IPS DF 6.9 (cell line): Measurements from ENCODE around the gene TTYH2.

ENCODE experiments used
- DNase-seq: peaks from one replicate; pipeline ENCODE4 v3.0.0-alpha.2; 2013; ENCODE audit warnings: low read depth, low spot score
- H3K27ac ChIP-seq: one replicate; pipeline ENCODE4 v1.5.1; 2013; ENCODE audit warnings: low read length, control low read depth
- H3K27me3 ChIP-seq: 2 replicates; pipeline ENCODE4 v1.6.1; 2013; ENCODE audit warnings: mild to moderate bottlenecking, low read length; ENCODE audit not compliant: control insufficient read depth, insufficient read depth
- H3K36me3 ChIP-seq: 2 replicates; pipeline ENCODE4 v1.6.1; 2013; ENCODE audit warnings: low read length; ENCODE audit not compliant: control insufficient read depth, insufficient read depth
- H3K4me1 ChIP-seq: 2 replicates; pipeline ENCODE4 v1.6.1; 2013; ENCODE audit warnings: low read length; ENCODE audit not compliant: control insufficient read depth, insufficient read depth
- H3K4me3 ChIP-seq: 2 replicates; pipeline ENCODE4 v1.5.1; 2013; ENCODE audit warnings: mild to moderate bottlenecking, low read length
- H3K9me3 ChIP-seq: 2 replicates; pipeline ENCODE4 v1.6.1; 2013; ENCODE audit warnings: low read length, inconsistent platforms; ENCODE audit not compliant: control insufficient read depth, insufficient read depth
- WGBS: extraction: QIAGEN DNeasy Blood & Tissue Kit; methylation state at CpG from one replicate; pipeline ENCODE4 v1.1.7; 2013; ENCODE audit warnings: mixed read lengths, missing lambda C conversion rate; ENCODE audit not compliant: insufficient read length, insufficient coverage; 5-methylcytosine and 5-hydroxymethylcytosine counted together

Gene TTYH2

DNA sequence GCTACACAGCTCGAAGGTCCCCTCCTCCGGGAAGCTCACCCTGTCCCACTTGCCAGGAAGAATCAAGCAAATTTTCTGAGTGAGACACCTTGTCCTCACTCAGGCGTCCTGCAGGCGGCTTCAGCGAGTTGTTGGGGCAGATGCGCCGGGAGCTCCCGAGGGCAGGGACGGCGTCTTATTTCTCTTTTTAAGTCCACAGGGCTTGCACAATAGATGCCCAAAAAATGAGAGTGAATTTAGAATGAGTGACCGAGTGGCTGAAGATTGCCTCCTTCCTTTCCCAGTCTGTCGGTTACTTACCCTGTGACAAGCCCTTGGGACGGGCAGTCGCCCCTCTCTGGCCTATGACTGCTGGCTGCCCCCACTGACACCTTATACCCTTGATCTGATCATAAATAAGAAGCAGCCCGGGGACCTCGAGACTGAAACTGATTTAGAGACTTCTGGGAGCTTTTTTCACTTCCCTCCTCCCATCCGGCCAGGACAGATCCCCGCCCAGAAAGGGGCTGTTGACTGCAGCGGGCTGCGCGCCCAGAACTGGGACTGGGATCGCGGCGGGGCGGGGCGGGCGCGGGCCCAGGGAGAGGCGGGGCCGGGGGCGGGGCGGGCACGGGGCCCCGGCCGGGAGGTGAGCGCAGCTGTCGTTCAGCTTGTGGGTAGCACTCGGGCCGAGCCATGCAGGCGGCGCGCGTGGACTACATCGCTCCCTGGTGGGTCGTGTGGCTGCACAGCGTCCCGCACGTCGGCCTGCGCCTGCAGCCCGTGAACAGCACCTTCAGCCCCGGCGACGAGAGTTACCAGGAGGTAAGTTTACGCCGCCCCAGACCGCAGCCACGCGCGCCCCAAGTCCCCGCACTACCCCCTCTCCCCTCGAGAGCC lies at the start of gene TTYH2:
TSS of gene TTYH2 (plus strand) at position 659 of the 879 bp plus-strand sequence. CDS start at position 676, 17 bp downstream.
- H3K4me1 ChIP-seq: peaks cover 13% of the 10 kb centered on the region
- DNase-seq: no peak
- H3K4me3 ChIP-seq: peak within 1 kb of the TSS; percentile 69
- WGBS: no CpG with 5 or more reads among the region's 62 CpGs
- H3K36me3 ChIP-seq: peaks cover 14% of the 10 kb centered on the region; the same call in 1 of the 2 replicates
- H3K27me3 ChIP-seq: peaks cover 2% of the 10 kb centered on the region; the same call in 1 of the 2 replicates
- H3K27ac ChIP-seq: no peak within 1 kb of the TSS
- no peaks in the 10 kb centered on the region for H3K9me3 ChIP-seq

- no CpG with 5 or more reads among the region's 7 CpGs for WGBS
Measured at GRCh38 chr17:74163836-74164235, 49.5 kb upstream of the TTYH2 start.

DNA sequence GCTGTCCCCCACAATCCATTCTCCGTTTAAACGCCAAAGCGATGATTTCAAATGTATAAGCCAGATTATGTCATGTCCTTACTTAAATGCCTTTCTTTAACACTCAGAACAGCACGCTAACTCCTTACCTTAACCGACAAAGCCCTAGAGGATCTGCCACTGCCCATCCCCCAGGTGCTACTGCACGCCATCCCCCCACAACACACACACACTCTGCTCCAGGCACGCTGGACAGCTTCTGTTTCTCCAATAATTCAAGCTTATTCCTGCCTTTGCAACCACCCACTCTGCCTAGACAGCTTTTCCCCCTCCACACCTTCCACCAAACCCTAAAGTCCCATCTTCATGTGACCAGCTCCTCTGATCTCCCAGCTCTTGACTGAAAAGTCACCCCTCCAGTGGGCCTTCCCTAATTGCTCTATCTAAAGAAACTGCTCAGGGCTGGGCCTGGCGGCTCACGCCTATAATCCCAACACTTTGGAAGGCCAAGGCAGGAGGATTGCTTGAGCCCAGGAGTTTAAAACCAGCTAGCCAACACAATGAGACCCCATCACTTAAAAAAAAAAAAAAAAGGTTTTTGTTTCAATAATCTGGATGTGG lies 48.8 kb upstream of the TTYH2 start:
- WGBS: no CpG with 5 or more reads among the region's 9 CpGs

More at GRCh38 chr17:74163836-74164235, 49.5 kb upstream of the TTYH2 start:
- no peak for DNase-seq
- H3K36me3 ChIP-seq: no peaks in the 10 kb centered on the region
- H3K4me1 ChIP-seq: peaks cover 2% of the 10 kb centered on the region
- H3K27ac ChIP-seq: no peak overlapping the region
- H3K27me3 ChIP-seq: no peaks in the 10 kb centered on the region
- H3K9me3 ChIP-seq: no peaks in the 10 kb centered on the region
- H3K4me3 ChIP-seq: no peak overlapping the region

DNA sequence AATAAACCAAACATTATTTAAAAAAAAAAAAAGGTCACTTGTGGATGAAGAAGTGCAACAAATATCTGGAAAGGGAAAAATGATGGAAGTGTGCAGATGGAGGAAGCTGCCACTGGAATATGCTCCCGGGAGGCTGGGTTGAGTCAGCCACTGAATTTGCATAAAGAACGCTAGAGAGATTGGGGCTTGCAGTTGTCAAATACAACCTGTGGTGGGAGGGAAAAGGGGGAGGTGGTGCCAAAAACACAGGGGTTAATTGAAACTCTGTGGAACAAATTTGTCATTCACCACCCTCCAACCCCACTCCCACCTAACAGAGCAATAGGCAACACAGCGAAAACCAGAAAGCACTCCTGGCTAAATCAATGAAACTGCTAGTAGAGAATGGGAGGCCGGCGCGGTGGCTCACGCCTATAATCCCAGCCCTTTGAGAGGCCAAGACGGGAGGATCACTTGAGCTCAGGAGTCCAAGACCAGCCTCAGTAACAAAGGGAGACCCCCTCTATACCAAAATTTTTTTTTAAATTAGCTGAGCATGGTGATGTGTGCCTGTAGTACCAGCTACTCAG lies 47.5 kb upstream of the TTYH2 start:
- peaks cover 2% of the 10 kb centered on the region for H3K4me1 ChIP-seq
- DNase-seq: no peak
- no peak overlapping the region for H3K27ac ChIP-seq
- no peaks in the 10 kb centered on the region for H3K36me3 ChIP-seq
- no CpG with 5 or more reads among the region's 8 CpGs for WGBS
- no peaks in the 10 kb centered on the region for H3K27me3 ChIP-seq
- no peaks in the 10 kb centered on the region for H3K9me3 ChIP-seq
- H3K4me3 ChIP-seq: no peak overlapping the region

More for the DNA sequence above, 48.8 kb upstream of the TTYH2 start:
- Histone ChIP-seq H3K4me3 (no peak overlapping the region), H3K36me3 (no peaks in the 10 kb centered on the region), H3K4me1 (peaks cover 2% of the 10 kb centered on the region), H3K9me3 (no peaks in the 10 kb centered on the region), H3K27me3 (no peaks in the 10 kb centered on the region), H3K27ac (no peak overlapping the region)
- no peak for DNase-seq

- no CpG with 5 or more reads among the region's 1 CpG for WGBS
- no peak overlapping the region for H3K27ac ChIP-seq
- H3K36me3 ChIP-seq: no peaks in the 10 kb centered on the region
- no peaks in the 10 kb centered on the region for H3K27me3 ChIP-seq
- H3K9me3 ChIP-seq: no peaks in the 10 kb centered on the region
- DNase-seq: no peak
- H3K4me3 ChIP-seq: no peak overlapping the region
- H3K4me1 ChIP-seq: no peaks in the 10 kb centered on the region
Measured at GRCh38 chr17:74170924-74171323, 42.4 kb upstream of the TTYH2 start.

DNA sequence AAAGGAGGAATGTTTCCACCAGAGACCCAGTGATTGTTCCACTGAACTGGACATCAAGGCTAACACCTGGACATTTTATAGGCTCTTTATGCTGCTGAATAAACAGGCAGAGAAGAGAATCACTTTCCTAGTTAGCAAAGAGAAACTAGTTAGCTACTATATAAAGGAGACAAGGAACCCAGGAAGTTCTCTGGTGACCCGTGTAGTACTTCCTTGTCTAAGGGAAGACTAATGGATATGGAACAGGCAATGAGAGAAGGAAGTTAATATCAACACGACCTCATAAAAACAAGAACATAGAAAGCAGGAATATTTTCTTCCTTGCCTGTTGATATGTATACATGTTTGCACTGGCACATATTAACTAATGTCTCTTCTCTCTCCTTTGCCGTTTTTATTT lies 40.7 kb upstream of the TTYH2 start:
- Histone ChIP-seq H3K27me3 (no peaks in the 10 kb centered on the region), H3K27ac (no peak overlapping the region), H3K4me1 (no peaks in the 10 kb centered on the region), H3K9me3 (no peaks in the 10 kb centered on the region), H3K36me3 (no peaks in the 10 kb centered on the region), H3K4me3 (no peak overlapping the region)
- DNase-seq: no peak
- no CpG with 5 or more reads among the region's 3 CpGs for WGBS

DNA sequence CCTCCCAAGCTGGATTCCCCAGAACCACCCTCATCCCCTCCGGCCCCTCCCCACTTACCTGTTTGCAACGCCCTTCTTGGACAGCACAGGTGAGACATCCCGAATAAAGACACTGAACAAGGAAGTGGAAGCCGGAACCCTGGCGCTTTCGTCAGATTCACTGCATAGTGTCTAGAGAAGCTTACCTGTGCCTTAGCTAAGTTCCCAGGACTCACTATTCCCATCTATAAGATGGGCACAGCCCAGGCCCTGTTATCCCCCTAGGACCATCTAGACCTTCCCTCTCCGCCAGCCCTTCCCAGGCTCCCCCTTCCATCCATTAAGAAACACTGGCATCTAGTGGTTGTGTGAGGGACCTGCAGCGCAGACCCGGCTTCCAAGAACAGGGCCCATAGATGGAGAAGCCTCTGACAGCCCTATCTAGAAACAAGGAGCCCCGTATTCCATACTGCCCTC lies 36.8 kb upstream of the TTYH2 start:
- DNase-seq: peak; percentile 33
- Histone ChIP-seq H3K4me1 (no peaks in the 10 kb centered on the region), H3K36me3 (no peaks in the 10 kb centered on the region), H3K27ac (no peak overlapping the region), H3K9me3 (no peaks in the 10 kb centered on the region), H3K4me3 (no peak overlapping the region), H3K27me3 (no peaks in the 10 kb centered on the region)
- no CpG with 5 or more reads among the region's 10 CpGs for WGBS

DNA sequence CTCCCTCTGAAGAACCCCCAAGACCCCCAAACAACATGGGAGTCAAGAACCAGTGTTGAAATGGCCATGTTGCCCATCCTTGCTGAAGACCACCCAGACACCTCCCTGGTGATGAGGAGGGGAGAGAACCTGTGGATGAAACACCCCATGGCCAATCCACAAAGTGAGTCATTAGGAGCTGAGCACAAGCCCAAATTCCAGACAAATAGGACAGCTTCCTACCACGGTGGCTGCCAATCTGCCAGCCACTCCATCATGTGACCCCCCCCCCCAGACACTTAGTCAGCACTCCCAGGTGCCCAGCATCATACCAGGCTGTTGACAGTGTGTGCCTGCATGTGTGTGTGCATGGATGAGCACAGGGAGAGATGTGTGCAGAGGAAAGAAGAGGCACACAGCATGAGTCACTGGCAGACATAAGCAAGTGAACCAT lies 36.3 kb upstream of the TTYH2 start:
- H3K4me1 ChIP-seq: no peaks in the 10 kb centered on the region
- H3K9me3 ChIP-seq: no peaks in the 10 kb centered on the region
- DNase-seq: no peak
- no peaks in the 10 kb centered on the region for H3K36me3 ChIP-seq
- H3K27me3 ChIP-seq: no peaks in the 10 kb centered on the region
- H3K27ac ChIP-seq: no peak overlapping the region
- no CpG with 5 or more reads among the region's 1 CpG for WGBS
- H3K4me3 ChIP-seq: no peak overlapping the region

DNA sequence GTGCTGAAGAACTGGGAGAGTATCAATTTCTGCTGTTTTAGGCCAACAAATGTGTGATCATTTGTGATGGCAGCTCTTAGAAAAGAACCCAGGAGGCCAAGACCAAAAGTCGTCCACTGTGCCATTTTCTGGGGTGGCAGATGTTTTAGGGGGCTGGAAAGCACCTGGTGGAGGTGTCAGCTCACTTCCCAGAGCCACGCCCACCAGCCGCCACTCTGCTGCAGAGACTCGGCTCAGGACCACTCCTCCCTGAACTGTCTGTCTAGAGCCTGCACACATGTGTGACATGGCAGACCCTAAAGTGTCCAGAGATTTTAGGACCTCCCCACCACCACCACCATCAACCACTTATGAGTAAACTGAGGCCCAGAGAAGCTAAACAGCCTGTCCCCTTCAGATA lies 33.8 kb upstream of the TTYH2 start:
- no peak overlapping the region for H3K27ac ChIP-seq
- no peaks in the 10 kb centered on the region for H3K9me3 ChIP-seq
- no peaks in the 10 kb centered on the region for H3K4me1 ChIP-seq
- no peaks in the 10 kb centered on the region for H3K27me3 ChIP-seq
- H3K36me3 ChIP-seq: no peaks in the 10 kb centered on the region
- WGBS: no CpG with 5 or more reads among the region's 4 CpGs
- no peak for DNase-seq
- H3K4me3 ChIP-seq: no peak overlapping the region

DNA sequence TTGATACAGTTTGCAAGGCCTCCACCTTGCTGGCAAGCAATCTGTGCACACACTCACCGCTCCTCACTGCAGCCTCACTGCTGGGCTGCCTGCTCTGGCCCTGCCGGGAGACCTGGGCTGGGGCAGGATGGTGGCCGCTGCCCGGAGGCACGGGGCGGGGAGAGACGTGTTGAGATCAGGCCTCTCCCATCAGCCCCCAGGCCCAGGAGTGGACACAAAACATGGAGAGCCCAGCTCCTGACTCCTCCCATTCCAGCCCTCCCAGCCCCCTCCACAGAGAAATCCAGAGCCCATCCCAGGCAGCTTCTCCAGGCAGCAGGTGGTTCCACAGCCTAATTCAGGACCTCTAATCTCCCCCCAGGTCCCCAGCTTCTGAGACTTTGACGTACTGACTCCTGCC lies 33.0 kb upstream of the TTYH2 start:
- no peaks in the 10 kb centered on the region for H3K9me3 ChIP-seq
- WGBS: no CpG with 5 or more reads among the region's 8 CpGs
- H3K27me3 ChIP-seq: no peaks in the 10 kb centered on the region
- H3K36me3 ChIP-seq: no peaks in the 10 kb centered on the region
- H3K27ac ChIP-seq: no peak overlapping the region
- H3K4me1 ChIP-seq: no peaks in the 10 kb centered on the region
- DNase-seq: no peak
- H3K4me3 ChIP-seq: no peak overlapping the region
